ENCODE results near the gene ZFYVE16.
"Not testable (repeated sequence)": the region's sequence is repeated elsewhere in the genome, so short reads cannot be mapped to it uniquely, and the experiment has no call there.

ZFYVE16 gene

DNA sequence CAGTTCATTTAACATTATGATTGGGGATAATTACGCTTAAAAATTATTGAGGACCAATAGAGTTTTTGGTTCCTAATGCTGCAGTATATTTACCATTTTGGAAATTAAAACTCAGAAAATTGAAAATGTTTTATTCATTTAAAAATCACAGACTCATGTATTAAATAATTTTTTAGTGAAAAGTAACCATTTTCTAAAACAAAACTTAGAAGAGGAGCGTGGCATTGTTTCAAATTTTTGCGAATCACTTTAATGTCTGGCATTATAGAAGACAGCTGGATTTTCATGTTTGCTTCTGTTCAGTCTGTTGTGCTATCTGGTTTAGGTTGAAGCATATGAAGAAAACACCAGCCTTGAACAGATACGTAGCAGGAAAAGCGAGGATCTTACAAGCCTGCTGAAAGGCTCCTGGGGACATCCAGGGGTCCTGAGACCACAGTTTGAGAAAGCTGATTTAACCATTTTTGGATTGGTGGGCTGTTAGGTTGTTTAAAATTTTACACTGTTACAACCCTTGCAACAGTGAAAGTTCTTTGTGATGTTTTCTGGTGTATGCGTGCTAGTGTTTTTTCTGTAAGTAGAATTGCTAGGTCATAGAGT, 1.6 kb downstream of the ZFYVE16 start:
- H3K36me3 ChIP-seq (ENCODE audit: control insufficient read depth in 1 of 2, insufficient read depth in 2 of 2, low read length in 2 of 2) = no peaks in the 10 kb centered on the region
- peak overlapping the region; percentile 73 to 85 for H3K4me3 ChIP-seq (ENCODE audit: low read depth in 1 of 2, low read length in 2 of 2)
- H3K27me3 ChIP-seq (ENCODE audit: control insufficient read depth in 1 of 2, insufficient read depth in 2 of 2, low read length in 2 of 2) = no peaks in the 10 kb centered on the region
- peaks cover 6 to 10% of the 10 kb centered on the region in 2 donors for H3K4me1 ChIP-seq (ENCODE audit: control insufficient read depth in 1 of 2, insufficient read depth in 2 of 2, low read length in 2 of 2)
- H3K9ac ChIP-seq (ENCODE audit: low read depth in 1 of 2, low read length in 2 of 2) = peak overlapping the region in 1 of 2 donors; percentile 3
- H3K27ac ChIP-seq (ENCODE audit: low read depth, low read length) = no peak overlapping the region
- no peaks in the 10 kb centered on the region for H3K9me3 ChIP-seq (ENCODE audit: control insufficient read depth in 1 of 2, low read length in 2 of 2)

DNA sequence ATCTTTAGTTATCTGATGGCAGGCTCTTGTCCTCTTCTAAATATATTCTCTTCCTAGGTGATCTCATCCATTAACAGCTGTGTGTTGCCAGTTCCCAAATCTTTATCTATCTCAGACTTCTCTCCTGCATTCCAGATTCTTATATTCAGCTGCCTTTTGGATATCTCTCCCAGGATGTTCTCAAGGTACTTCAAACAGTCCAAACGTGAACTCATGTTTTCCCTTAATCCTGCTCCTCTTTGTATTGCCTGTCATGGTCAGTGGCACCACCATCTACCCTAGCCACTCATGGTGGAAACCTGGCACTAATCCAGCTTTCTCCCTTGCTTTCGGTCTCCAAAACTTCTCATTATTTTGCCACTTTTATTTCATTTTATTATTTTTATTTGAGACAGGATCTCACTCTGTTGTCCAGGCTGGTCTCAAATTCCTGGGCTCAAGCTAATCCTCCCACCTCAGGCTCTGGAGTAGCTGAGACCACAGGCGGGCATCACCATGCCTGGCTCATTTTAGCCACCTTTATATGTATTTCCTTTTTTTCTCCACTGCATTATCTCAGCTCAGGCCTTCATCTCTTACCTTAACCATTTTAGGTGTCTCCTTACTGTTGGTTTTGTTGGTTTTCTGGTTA, 3.8 kb downstream of the ZFYVE16 start:
- Histone ChIP-seq H3K27ac (ENCODE audit: low read depth, low read length) (no peak overlapping the region), H3K27me3 (ENCODE audit: control insufficient read depth in 1 of 2, insufficient read depth in 2 of 2, low read length in 2 of 2) (no peaks in the 10 kb centered on the region), H3K4me1 (ENCODE audit: control insufficient read depth in 1 of 2, insufficient read depth in 2 of 2, low read length in 2 of 2) (peaks cover 6 to 10% of the 10 kb centered on the region in 2 donors), H3K36me3 (ENCODE audit: control insufficient read depth in 1 of 2, insufficient read depth in 2 of 2, low read length in 2 of 2) (no peaks in the 10 kb centered on the region), H3K4me3 (ENCODE audit: low read depth in 1 of 2, low read length in 2 of 2) (no peak overlapping the region), H3K9me3 (ENCODE audit: control insufficient read depth in 1 of 2, low read length in 2 of 2) (no peaks in the 10 kb centered on the region), H3K9ac (ENCODE audit: low read depth in 1 of 2, low read length in 2 of 2) (no peak overlapping the region)

DNA sequence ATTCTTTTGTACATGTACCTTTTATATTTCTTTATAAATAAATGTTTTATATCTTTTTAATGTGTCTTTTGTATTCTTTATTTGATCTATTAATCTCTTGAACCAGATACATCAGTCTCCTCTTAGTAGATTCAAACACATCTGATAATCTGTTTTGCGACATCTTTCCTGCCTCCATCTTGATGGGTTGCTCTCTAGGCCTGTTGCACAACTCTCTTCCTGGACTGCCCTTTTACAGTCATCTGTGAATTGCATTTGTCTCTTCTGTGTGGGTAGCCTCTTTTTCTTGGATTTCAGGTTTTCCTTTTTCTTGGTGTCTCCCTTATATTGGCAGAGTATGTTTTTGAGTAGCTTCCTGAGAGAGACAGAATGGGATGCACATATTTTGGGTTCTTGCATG, 6.2 kb downstream of the ZFYVE16 start:
- Histone ChIP-seq H3K27ac (ENCODE audit: low read depth, low read length) (no peak overlapping the region), H3K36me3 (ENCODE audit: control insufficient read depth in 1 of 2, insufficient read depth in 2 of 2, low read length in 2 of 2) (no peaks in the 10 kb centered on the region)

DNA sequence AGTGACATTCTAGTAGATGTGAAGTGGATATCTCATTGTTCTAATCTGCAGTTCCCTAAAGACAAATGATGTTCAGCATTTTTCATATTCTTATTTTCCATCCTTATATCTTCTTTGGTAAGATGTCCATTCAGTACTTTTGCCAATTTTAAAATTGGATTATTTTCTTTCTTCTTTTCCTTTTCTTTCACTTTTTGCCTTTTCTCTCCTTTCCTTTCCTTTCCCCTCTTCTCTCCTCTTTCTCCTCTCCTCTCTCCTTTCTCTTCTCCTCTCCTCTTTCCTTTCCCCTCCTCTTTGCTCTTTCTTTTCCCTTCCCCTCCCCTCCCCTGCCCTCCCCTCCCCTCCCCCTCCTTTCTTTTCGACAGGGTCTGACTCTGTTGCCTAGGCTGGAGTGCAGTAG, 10.1 kb downstream of the ZFYVE16 start:
- H3K4me1 ChIP-seq (ENCODE audit: control insufficient read depth in 1 of 2, insufficient read depth in 2 of 2, low read length in 2 of 2) = no peaks in the 10 kb centered on the region

More for the DNA sequence above, 6.2 kb downstream of the ZFYVE16 start:
- Histone ChIP-seq H3K4me1 (ENCODE audit: control insufficient read depth in 1 of 2, insufficient read depth in 2 of 2, low read length in 2 of 2) (peaks cover 2 to 9% of the 10 kb centered on the region in 2 donors), H3K9me3 (ENCODE audit: control insufficient read depth in 1 of 2, low read length in 2 of 2) (no peaks in the 10 kb centered on the region), H3K27me3 (ENCODE audit: control insufficient read depth in 1 of 2, insufficient read depth in 2 of 2, low read length in 2 of 2) (no peaks in the 10 kb centered on the region), H3K4me3 (ENCODE audit: low read depth in 1 of 2, low read length in 2 of 2) (no peak overlapping the region), H3K9ac (ENCODE audit: low read depth in 1 of 2, low read length in 2 of 2) (no peak overlapping the region)

DNA sequence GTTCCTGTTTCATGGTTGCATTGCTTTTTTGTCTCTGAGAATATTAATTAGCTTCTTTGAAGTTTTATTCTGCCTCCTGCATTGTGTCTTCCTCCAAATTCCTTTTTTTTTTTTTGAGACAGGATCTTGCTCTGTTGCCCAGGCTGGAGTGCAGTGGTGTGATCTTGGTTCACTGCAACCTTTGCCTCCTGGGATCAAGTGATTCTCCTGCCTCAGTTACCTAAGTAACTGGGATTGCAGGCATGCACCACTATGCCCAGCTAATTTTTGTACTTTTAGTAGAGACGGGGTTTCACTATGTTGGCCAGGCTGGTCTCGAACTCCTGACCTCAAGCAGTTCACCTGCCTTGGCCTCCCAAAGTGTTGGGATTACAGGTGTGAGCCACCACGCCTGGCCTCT, 16.5 kb downstream of the ZFYVE16 start:
- H3K9me3 ChIP-seq (ENCODE audit: control insufficient read depth in 1 of 2, low read length in 2 of 2); H3K4me3 ChIP-seq (ENCODE audit: low read depth in 1 of 2, low read length in 2 of 2); H3K36me3 ChIP-seq (ENCODE audit: control insufficient read depth in 1 of 2, insufficient read depth in 2 of 2, low read length in 2 of 2); H3K27ac ChIP-seq (ENCODE audit: low read depth, low read length); H3K9ac ChIP-seq (ENCODE audit: low read depth in 1 of 2, low read length in 2 of 2); H3K27me3 ChIP-seq (ENCODE audit: control insufficient read depth in 1 of 2, insufficient read depth in 2 of 2, low read length in 2 of 2); H3K4me1 ChIP-seq (ENCODE audit: control insufficient read depth in 1 of 2, insufficient read depth in 2 of 2, low read length in 2 of 2): not testable (repeated sequence)

More for the DNA sequence above, 10.1 kb downstream of the ZFYVE16 start:
- Histone ChIP-seq H3K27ac (ENCODE audit: low read depth, low read length) (no peak overlapping the region), H3K36me3 (ENCODE audit: control insufficient read depth in 1 of 2, insufficient read depth in 2 of 2, low read length in 2 of 2) (no peaks in the 10 kb centered on the region), H3K27me3 (ENCODE audit: control insufficient read depth in 1 of 2, insufficient read depth in 2 of 2, low read length in 2 of 2) (no peaks in the 10 kb centered on the region), H3K9ac (ENCODE audit: low read depth in 1 of 2, low read length in 2 of 2) (no peak overlapping the region), H3K9me3 (ENCODE audit: control insufficient read depth in 1 of 2, low read length in 2 of 2) (peaks cover 0 to 2% of the 10 kb centered on the region in 2 donors), H3K4me3 (ENCODE audit: low read depth in 1 of 2, low read length in 2 of 2) (no peak overlapping the region)

DNA sequence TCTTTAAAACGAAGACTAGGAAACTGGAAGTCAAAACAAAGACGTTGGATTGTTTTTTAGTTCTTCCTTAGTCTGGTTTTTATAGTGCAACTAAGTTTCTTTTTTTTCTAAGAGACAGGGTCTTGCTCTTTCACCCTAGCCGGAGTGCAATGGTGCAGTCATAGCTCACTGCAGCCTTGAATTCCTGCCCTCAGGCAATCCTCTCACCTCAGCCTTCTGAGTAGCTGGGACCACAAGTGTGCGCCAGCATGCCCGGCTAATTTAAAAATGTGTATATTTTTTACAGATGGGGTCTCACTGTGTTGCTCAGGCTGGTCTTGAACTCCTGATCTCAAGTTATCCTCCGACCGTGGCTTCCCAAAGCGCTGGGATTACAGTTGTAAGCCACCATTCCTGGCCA, 27.6 kb downstream of the ZFYVE16 start:
- Histone ChIP-seq H3K27ac (ENCODE audit: low read depth, low read length) (no peak overlapping the region), H3K36me3 (ENCODE audit: control insufficient read depth in 1 of 2, insufficient read depth in 2 of 2, low read length in 2 of 2) (peaks cover 0 to 15% of the 10 kb centered on the region in 2 donors), H3K9me3 (ENCODE audit: control insufficient read depth in 1 of 2, low read length in 2 of 2) (no peaks in the 10 kb centered on the region), H3K4me3 (ENCODE audit: low read depth in 1 of 2, low read length in 2 of 2) (no peak overlapping the region), H3K27me3 (ENCODE audit: control insufficient read depth in 1 of 2, insufficient read depth in 2 of 2, low read length in 2 of 2) (no peaks in the 10 kb centered on the region), H3K4me1 (ENCODE audit: control insufficient read depth in 1 of 2, insufficient read depth in 2 of 2, low read length in 2 of 2) (no peaks in the 10 kb centered on the region), H3K9ac (ENCODE audit: low read depth in 1 of 2, low read length in 2 of 2) (no peak overlapping the region)

DNA sequence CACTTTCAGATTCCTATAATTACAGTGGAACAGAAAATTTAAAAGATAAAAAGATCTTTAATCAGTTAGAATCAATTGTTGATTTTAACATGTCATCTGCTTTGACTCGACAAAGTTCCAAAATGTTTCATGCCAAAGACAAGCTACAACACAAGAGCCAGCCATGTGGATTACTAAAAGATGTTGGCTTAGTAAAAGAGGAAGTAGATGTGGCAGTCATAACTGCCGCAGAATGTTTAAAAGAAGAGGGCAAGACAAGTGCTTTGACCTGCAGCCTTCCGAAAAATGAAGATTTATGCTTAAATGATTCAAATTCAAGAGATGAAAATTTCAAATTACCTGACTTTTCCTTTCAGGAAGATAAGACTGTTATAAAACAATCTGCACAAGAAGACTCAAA, 29.5 kb downstream of the ZFYVE16 start:
- H3K4me1 ChIP-seq (ENCODE audit: control insufficient read depth in 1 of 2, insufficient read depth in 2 of 2, low read length in 2 of 2) = no peaks in the 10 kb centered on the region
- no peak overlapping the region for H3K9ac ChIP-seq (ENCODE audit: low read depth in 1 of 2, low read length in 2 of 2)
- peaks cover 0 to 15% of the 10 kb centered on the region in 2 donors for H3K36me3 ChIP-seq (ENCODE audit: control insufficient read depth in 1 of 2, insufficient read depth in 2 of 2, low read length in 2 of 2)
- H3K27ac ChIP-seq (ENCODE audit: low read depth, low read length) = no peak overlapping the region
- no peaks in the 10 kb centered on the region for H3K9me3 ChIP-seq (ENCODE audit: control insufficient read depth in 1 of 2, low read length in 2 of 2)
- no peak overlapping the region for H3K4me3 ChIP-seq (ENCODE audit: low read depth in 1 of 2, low read length in 2 of 2)
- H3K27me3 ChIP-seq (ENCODE audit: control insufficient read depth in 1 of 2, insufficient read depth in 2 of 2, low read length in 2 of 2) = no peaks in the 10 kb centered on the region

DNA sequence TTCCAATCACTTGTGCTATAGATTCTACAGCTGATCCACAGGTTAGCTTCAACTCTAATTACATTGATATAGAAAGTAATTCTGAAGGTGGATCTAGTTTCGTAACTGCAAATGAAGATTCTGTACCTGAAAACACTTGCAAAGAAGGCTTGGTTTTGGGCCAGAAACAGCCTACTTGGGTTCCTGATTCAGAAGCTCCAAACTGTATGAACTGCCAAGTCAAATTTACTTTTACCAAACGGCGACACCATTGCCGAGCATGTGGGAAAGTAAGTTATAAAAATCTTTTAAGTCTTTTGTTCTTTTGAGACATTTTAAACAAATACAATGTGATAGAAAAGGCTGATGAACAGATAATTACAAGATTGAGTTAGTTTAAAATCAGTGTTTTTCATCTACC, 30.9 kb downstream of the ZFYVE16 start:
- Histone ChIP-seq H3K9ac (ENCODE audit: low read depth in 1 of 2, low read length in 2 of 2) (no peak overlapping the region), H3K9me3 (ENCODE audit: control insufficient read depth in 1 of 2, low read length in 2 of 2) (no peaks in the 10 kb centered on the region), H3K27me3 (ENCODE audit: control insufficient read depth in 1 of 2, insufficient read depth in 2 of 2, low read length in 2 of 2) (no peaks in the 10 kb centered on the region), H3K4me3 (ENCODE audit: low read depth in 1 of 2, low read length in 2 of 2) (no peak overlapping the region), H3K4me1 (ENCODE audit: control insufficient read depth in 1 of 2, insufficient read depth in 2 of 2, low read length in 2 of 2) (no peaks in the 10 kb centered on the region), H3K27ac (ENCODE audit: low read depth, low read length) (no peak overlapping the region), H3K36me3 (ENCODE audit: control insufficient read depth in 1 of 2, insufficient read depth in 2 of 2, low read length in 2 of 2) (peaks cover 0 to 22% of the 10 kb centered on the region in 2 donors)

DNA sequence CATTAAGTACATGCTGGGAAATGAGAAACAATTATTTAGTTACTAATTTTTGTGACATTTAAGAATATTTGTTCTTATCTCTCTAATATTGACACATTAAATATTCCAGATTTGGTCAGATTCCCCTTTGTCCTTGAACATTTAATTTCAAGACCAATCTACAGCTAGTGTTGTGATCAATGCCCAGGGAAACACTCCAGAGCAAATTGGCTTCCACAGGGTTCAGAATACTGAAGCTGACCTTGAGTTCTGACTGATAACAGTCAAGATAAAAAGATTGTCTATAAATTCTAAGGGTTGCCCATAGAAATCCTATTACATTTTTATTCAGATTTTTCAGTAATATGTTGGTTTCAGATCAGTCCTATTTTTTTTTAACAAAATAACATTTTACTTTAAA, 31.3 kb downstream of the ZFYVE16 start:
- peaks cover 0 to 22% of the 10 kb centered on the region in 2 donors for H3K36me3 ChIP-seq (ENCODE audit: control insufficient read depth in 1 of 2, insufficient read depth in 2 of 2, low read length in 2 of 2)
- no peak overlapping the region for H3K9ac ChIP-seq (ENCODE audit: low read depth in 1 of 2, low read length in 2 of 2)
- H3K4me1 ChIP-seq (ENCODE audit: control insufficient read depth in 1 of 2, insufficient read depth in 2 of 2, low read length in 2 of 2) = no peaks in the 10 kb centered on the region
- H3K27ac ChIP-seq (ENCODE audit: low read depth, low read length) = no peak overlapping the region
- H3K27me3 ChIP-seq (ENCODE audit: control insufficient read depth in 1 of 2, insufficient read depth in 2 of 2, low read length in 2 of 2) = no peaks in the 10 kb centered on the region
- H3K4me3 ChIP-seq (ENCODE audit: low read depth in 1 of 2, low read length in 2 of 2) = no peak overlapping the region
- no peaks in the 10 kb centered on the region for H3K9me3 ChIP-seq (ENCODE audit: control insufficient read depth in 1 of 2, low read length in 2 of 2)

DNA sequence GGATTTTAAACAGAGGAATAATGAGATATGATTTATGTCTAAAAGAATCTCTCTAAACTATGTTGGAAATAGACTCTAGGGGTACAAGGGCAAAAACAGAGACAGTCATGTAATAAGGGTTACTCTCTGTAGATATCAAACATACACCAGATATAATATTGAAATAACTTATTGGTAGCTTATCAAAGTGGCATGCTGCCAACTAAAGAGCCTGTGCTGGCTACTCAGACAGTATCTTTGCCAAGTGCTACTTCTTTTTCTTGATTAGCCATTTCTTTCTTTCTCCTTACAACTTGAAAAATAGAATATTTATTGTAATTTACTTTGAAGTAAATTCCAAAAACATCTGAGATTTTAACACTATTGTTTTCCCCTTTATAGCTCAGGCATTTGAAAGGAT, 34.9 kb downstream of the ZFYVE16 start:
- no peaks in the 10 kb centered on the region for H3K27me3 ChIP-seq (ENCODE audit: control insufficient read depth in 1 of 2, insufficient read depth in 2 of 2, low read length in 2 of 2)
- no peaks in the 10 kb centered on the region for H3K9me3 ChIP-seq (ENCODE audit: control insufficient read depth in 1 of 2, low read length in 2 of 2)
- H3K4me3 ChIP-seq (ENCODE audit: low read depth in 1 of 2, low read length in 2 of 2) = no peak overlapping the region
- H3K27ac ChIP-seq (ENCODE audit: low read depth, low read length) = no peak overlapping the region
- no peaks in the 10 kb centered on the region for H3K4me1 ChIP-seq (ENCODE audit: control insufficient read depth in 1 of 2, insufficient read depth in 2 of 2, low read length in 2 of 2)
- no peak overlapping the region for H3K9ac ChIP-seq (ENCODE audit: low read depth in 1 of 2, low read length in 2 of 2)
- H3K36me3 ChIP-seq (ENCODE audit: control insufficient read depth in 1 of 2, insufficient read depth in 2 of 2, low read length in 2 of 2) = peaks cover 5 to 18% of the 10 kb centered on the region in 2 donors

Measured in duodenal mucosa (tissue), 2 donors.